ENCODE data around the gene ARID3B.
"Not testable (repeated sequence)": the region's sequence is repeated elsewhere in the genome, so short reads cannot be mapped to it uniquely, and the experiment has no call there.

The ARID3B gene

GRCh38 chr15:74626752-74627692, 86.0 kb downstream of the ARID3B start:
- peak; percentile 26 for ATAC-seq (replicated peaks)
- DNase-seq, result no peak
- Mint-ChIP-seq H3K4me3 (no peak overlapping the region), H3K36me3 (ENCODE audit: insufficient read depth) (peaks cover 75% of the 10 kb centered on the region), H3K27me3 (no peaks in the 10 kb centered on the region), H3K9me3 (no peaks in the 10 kb centered on the region), H3K27ac (peak overlapping the region in 1 of 2 donors; percentile 53), H3K4me1 (ENCODE audit: low read depth in 2 of 2) (peaks cover 5 to 9% of the 10 kb centered on the region in 2 donors)

- peaks cover 0 to 8% of the 10 kb centered on the region in 2 donors for H3K4me1 Mint-ChIP-seq (ENCODE audit: low read depth in 2 of 2)
- H3K4me3 Mint-ChIP-seq, result no peak overlapping the region
- no peaks in the 10 kb centered on the region for H3K9me3 Mint-ChIP-seq
- H3K27me3 Mint-ChIP-seq, result no peaks in the 10 kb centered on the region
- DNase-seq (no peak), ATAC-seq (replicated peaks) (no peak)
- peak overlapping the region in 1 of 2 donors; percentile 57 for H3K27ac Mint-ChIP-seq
- H3K36me3 Mint-ChIP-seq (ENCODE audit: insufficient read depth), result peaks cover 68% of the 10 kb centered on the region
These were observed 86.7 kb downstream of the ARID3B start for GRCh38 chr15:74627766-74628165.

- H3K27me3 Mint-ChIP-seq, result no peaks in the 10 kb centered on the region
- H3K36me3 Mint-ChIP-seq (ENCODE audit: insufficient read depth), result peaks cover 63% of the 10 kb centered on the region
- no peak for ATAC-seq (replicated peaks)
- H3K4me1 Mint-ChIP-seq (ENCODE audit: low read depth in 2 of 2), result peaks cover 0 to 8% of the 10 kb centered on the region in 2 donors
- H3K27ac Mint-ChIP-seq, result peak overlapping the region in 1 of 2 donors; percentile 57
- H3K4me3 Mint-ChIP-seq, result no peak overlapping the region
- no peak for DNase-seq
- no peaks in the 10 kb centered on the region for H3K9me3 Mint-ChIP-seq
These were observed 87.2 kb downstream of the ARID3B start for GRCh38 chr15:74628199-74628598.

DNA sequence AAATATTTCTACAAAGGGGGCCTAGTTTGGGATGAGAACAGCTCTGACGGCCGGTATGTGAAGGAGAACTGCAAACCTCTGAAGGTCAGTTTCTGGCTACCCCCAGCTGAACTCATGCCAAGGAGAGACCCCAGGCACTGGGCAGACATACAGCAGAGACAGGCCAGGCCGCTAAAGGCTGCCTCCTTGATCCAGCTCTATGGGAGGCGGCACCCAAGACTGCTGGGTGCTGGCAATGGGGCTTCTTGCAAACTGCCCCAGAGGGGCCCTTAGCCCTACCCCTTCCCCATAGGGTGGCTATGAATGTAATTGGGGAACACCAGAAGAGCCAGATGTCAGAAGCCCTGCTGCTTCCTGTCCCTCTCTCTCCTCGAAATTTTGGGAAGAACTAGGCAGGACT, 87.9 kb downstream of the ARID3B start:
- Mint-ChIP-seq H3K4me1 (ENCODE audit: low read depth in 2 of 2) (peaks cover 0 to 8% of the 10 kb centered on the region in 2 donors), H3K27ac (peak overlapping the region in 1 of 2 donors; percentile 63), H3K36me3 (ENCODE audit: insufficient read depth) (peaks cover 57% of the 10 kb centered on the region)

GRCh38 chr15:74629696-74630095, 88.7 kb downstream of the ARID3B start:
- not testable (repeated sequence) for DNase-seq; H3K27me3 Mint-ChIP-seq; H3K9me3 Mint-ChIP-seq; H3K4me1 Mint-ChIP-seq (ENCODE audit: low read depth in 2 of 2); H3K4me3 Mint-ChIP-seq; H3K27ac Mint-ChIP-seq; ATAC-seq (replicated peaks)
- peaks cover 52% of the 10 kb centered on the region for H3K36me3 Mint-ChIP-seq (ENCODE audit: insufficient read depth)

More for the DNA sequence above, 87.9 kb downstream of the ARID3B start:
- no peak overlapping the region for H3K4me3 Mint-ChIP-seq
- no peak for ATAC-seq (replicated peaks)
- no peaks in the 10 kb centered on the region for H3K9me3 Mint-ChIP-seq
- no peak for DNase-seq
- no peaks in the 10 kb centered on the region for H3K27me3 Mint-ChIP-seq

DNA sequence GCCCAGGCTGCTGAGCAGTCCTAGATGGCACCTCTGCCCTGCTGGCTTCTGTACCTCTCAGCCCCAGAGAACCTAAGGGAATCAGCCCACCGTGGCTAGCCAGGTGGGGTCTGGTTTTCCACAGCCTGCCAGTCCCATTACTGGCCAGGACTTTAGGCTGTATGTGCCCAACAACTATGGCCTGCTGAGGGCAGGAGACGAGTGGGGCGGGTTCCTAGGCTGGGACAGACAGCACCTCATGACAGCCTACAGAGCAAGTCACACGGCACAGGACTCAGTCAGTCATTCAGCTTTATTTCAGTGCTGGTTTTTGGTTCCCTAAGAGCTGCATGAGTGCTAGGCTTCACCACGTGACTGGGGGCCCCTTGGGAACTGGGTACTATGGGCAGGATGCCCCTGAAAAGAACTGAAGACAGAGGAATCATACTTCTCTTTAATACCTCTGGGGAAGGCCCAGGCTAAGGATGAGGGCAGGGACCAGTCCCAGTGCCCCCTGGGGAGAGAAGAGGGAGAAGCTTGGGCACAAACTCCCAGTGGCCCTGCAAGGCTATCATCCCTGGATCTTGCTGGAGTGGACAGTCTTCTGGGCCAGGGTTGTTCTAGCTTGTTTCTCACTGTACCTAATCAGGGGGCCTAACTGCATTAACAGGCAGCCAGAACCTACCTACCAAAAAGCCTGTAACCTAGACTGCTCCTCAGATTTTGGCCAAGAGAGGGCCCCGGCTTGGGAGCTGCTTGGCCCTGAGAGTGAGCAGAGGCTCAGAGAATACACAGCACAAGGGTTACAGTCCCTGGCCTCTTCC, 89.5 kb downstream of the ARID3B start:
- peak overlapping the region in 1 of 2 donors; percentile 65 for H3K27ac Mint-ChIP-seq
- peaks cover 47% of the 10 kb centered on the region for H3K36me3 Mint-ChIP-seq (ENCODE audit: insufficient read depth)
- H3K4me3 Mint-ChIP-seq, result no peak overlapping the region
- H3K4me1 Mint-ChIP-seq (ENCODE audit: low read depth in 2 of 2), result peaks cover 0 to 8% of the 10 kb centered on the region in 2 donors
- ATAC-seq (replicated peaks) (no peak), DNase-seq (no peak)
- no peaks in the 10 kb centered on the region for H3K9me3 Mint-ChIP-seq
- no peaks in the 10 kb centered on the region for H3K27me3 Mint-ChIP-seq

- Mint-ChIP-seq H3K4me1 (ENCODE audit: low read depth in 2 of 2) (peaks cover 0 to 8% of the 10 kb centered on the region in 2 donors), H3K27me3 (no peaks in the 10 kb centered on the region), H3K4me3 (no peak overlapping the region), H3K9me3 (no peaks in the 10 kb centered on the region), H3K36me3 (ENCODE audit: insufficient read depth) (peaks cover 47% of the 10 kb centered on the region), H3K27ac (peak overlapping the region in 1 of 2 donors; percentile 65)
- ATAC-seq (replicated peaks) (no peak), DNase-seq (no peak)
These were observed 90.0 kb downstream of the ARID3B start for GRCh38 chr15:74631087-74631385.

DNA sequence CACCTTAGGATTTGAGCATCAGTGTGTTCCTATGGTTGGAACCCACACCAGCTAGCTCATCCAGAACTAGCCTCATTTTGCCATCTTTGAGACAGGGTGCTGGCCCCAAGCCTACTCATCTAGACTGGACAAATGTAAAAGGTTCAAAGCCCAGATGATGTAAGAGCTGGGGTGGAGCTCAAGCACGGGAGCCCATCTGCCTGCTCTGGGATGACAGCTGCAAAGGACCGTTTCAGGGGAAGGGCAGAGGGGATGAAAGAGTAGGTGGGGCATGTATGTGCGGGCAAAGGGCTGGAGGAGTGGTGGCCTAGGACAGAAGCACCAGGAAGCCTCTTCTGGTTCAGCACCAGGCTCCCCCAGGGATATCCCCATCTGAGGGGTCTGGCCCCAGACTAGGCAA, 90.4 kb downstream of the ARID3B start:
- H3K36me3 Mint-ChIP-seq (ENCODE audit: insufficient read depth), result peaks cover 44% of the 10 kb centered on the region
- no peaks in the 10 kb centered on the region for H3K9me3 Mint-ChIP-seq
- peak overlapping the region in 1 of 2 donors; percentile 65 for H3K27ac Mint-ChIP-seq
- H3K4me3 Mint-ChIP-seq, result no peak overlapping the region
- no peaks in the 10 kb centered on the region for H3K27me3 Mint-ChIP-seq
- DNase-seq (no peak), ATAC-seq (replicated peaks) (no peak)
- H3K4me1 Mint-ChIP-seq (ENCODE audit: low read depth in 2 of 2), result peaks cover 0 to 8% of the 10 kb centered on the region in 2 donors

- Mint-ChIP-seq H3K27ac (peak overlapping the region in 1 of 2 donors; percentile 65), H3K9me3 (no peaks in the 10 kb centered on the region), H3K4me3 (no peak overlapping the region), H3K27me3 (no peaks in the 10 kb centered on the region), H3K4me1 (ENCODE audit: low read depth in 2 of 2) (peaks cover 0 to 8% of the 10 kb centered on the region in 2 donors), H3K36me3 (ENCODE audit: insufficient read depth) (peaks cover 50% of the 10 kb centered on the region)
- peak; percentile 63 for ATAC-seq (replicated peaks)
- DNase-seq, result peak; percentile 42 to 52 (median 47)
These were observed 91.0 kb downstream of the ARID3B start for GRCh38 chr15:74631935-74632560.

DNA sequence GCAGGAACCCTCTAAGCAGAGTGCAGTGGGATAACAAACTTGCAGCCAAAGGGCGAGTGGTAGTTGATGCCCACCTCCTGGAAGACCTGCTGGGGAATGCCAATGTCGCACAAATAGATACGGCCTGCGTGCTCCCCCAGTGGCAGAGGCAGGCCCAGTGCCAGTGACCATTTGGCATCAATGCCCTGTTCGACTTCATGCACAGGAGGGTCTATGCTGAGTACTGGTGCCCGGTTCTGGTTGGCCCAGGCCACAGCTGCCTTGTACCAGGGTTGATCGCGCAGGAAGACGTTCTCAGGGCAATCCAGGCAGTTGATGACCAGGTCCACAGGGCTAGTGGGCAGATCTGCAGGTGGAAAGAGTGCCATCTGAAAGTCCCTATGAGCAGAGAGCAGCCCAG, 91.6 kb downstream of the ARID3B start:
- H3K36me3 Mint-ChIP-seq (ENCODE audit: insufficient read depth), result peaks cover 46% of the 10 kb centered on the region

DNA sequence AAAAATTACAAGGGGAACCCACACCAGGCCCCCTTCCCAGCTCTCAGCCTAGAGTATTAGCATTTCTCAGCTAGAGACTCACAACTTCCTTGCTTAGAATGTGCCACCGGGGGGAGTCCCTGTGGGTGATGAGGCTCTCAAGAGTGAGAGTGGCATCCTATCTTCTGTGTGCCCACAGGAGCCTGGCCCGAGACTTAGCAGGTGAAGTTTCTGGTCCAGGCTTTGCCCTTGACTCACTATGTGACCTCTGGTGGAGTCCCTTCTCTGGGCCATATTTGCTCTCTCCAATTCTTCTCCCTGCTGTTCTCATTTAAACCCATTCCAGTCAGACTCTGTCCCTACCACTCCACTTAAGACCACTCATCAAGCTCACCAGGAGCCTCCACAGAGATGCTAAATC, 92.8 kb downstream of the ARID3B start:
- Mint-ChIP-seq H3K36me3 (ENCODE audit: insufficient read depth) (peaks cover 48% of the 10 kb centered on the region), H3K27me3 (no peaks in the 10 kb centered on the region), H3K27ac (no peak overlapping the region), H3K4me1 (ENCODE audit: low read depth in 2 of 2) (peaks cover 0 to 6% of the 10 kb centered on the region in 2 donors), H3K9me3 (no peaks in the 10 kb centered on the region), H3K4me3 (no peak overlapping the region)
- no peak for ATAC-seq (replicated peaks)
- no peak for DNase-seq

More for the DNA sequence above, 91.6 kb downstream of the ARID3B start:
- no peak for ATAC-seq (replicated peaks)
- no peak for DNase-seq
- no peaks in the 10 kb centered on the region for H3K9me3 Mint-ChIP-seq
- peaks cover 0 to 8% of the 10 kb centered on the region in 2 donors for H3K4me1 Mint-ChIP-seq (ENCODE audit: low read depth in 2 of 2)
- no peaks in the 10 kb centered on the region for H3K27me3 Mint-ChIP-seq
- no peak overlapping the region for H3K27ac Mint-ChIP-seq
- H3K4me3 Mint-ChIP-seq, result no peak overlapping the region

GRCh38 chr15:74635228-74635627, 94.2 kb downstream of the ARID3B start:
- ATAC-seq (replicated peaks), result peak; percentile 89
- H3K4me3 Mint-ChIP-seq, result no peak overlapping the region
- peaks cover 43% of the 10 kb centered on the region for H3K36me3 Mint-ChIP-seq (ENCODE audit: insufficient read depth)
- DNase-seq, result peak; percentile 64 to 74 (median 66)
- H3K27ac Mint-ChIP-seq, result peak overlapping the region in 1 of 2 donors; percentile 20
- H3K9me3 Mint-ChIP-seq, result no peaks in the 10 kb centered on the region
- peaks cover 0 to 4% of the 10 kb centered on the region in 2 donors for H3K4me1 Mint-ChIP-seq (ENCODE audit: low read depth in 2 of 2)
- no peaks in the 10 kb centered on the region for H3K27me3 Mint-ChIP-seq

DNA sequence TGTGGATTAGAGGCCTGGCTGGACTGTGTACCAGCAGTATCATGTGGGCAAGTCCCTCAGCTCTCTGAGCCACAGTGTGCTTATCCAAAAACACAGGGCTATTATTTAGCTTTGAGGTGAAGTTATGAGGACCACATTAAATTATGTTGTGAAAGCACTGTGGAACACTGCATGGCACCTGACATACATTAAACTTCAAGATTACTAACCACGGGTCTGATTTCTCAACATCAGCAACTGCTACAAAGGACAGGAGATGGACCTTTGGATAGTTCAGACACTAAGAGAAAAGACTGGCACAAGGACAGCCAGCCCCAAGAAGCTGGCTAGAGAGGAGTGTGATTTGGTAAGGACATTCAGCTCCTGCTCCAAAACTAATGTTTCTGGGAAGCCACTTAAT, 96.0 kb downstream of the ARID3B start:
- Mint-ChIP-seq H3K36me3 (ENCODE audit: insufficient read depth) (peaks cover 36% of the 10 kb centered on the region), H3K4me1 (ENCODE audit: low read depth in 2 of 2) (peaks cover 0 to under 1% of the 10 kb centered on the region in 2 donors), H3K27me3 (no peaks in the 10 kb centered on the region), H3K9me3 (no peaks in the 10 kb centered on the region), H3K4me3 (no peak overlapping the region), H3K27ac (no peak overlapping the region)
- DNase-seq (no peak), ATAC-seq (replicated peaks) (no peak)

All from effector memory CD8-positive, alpha-beta T cell (primary cell).